ENCODE measurements around the gene AGAP2. TPM values are rescaled to one million over a fixed set of nuclear protein-coding genes. Genes with fewer than 3 reads are reported as not detected.
"Not testable (repeated sequence)": the region's sequence is repeated elsewhere in the genome, so short reads cannot be mapped to it uniquely, and the experiment has no call there.

The AGAP2 gene
- polyA plus RNA-seq, 1 experiment = 0.05 TPM

DNA sequence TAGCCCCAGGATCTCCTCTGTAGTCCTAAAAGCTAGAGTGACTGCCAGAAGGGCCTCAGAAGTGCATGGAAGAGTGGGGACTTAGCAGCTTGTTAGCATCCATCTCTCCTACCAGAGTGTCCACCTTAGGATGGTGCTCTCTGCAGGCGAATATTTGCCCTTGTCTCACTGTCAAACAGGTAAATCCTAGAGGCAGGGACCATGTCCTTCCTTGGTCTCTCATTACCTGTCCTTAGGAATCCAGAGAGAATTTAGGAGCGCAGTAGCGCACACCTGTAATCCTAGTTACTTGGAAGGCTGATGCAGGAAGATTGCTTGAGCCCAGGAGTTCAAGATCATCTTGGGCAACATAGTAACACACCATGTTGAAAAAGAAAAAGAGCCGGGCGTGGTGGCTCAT is 21.4 kb downstream of the AGAP2 start:
- TF ChIP-seq, protein P1, sequence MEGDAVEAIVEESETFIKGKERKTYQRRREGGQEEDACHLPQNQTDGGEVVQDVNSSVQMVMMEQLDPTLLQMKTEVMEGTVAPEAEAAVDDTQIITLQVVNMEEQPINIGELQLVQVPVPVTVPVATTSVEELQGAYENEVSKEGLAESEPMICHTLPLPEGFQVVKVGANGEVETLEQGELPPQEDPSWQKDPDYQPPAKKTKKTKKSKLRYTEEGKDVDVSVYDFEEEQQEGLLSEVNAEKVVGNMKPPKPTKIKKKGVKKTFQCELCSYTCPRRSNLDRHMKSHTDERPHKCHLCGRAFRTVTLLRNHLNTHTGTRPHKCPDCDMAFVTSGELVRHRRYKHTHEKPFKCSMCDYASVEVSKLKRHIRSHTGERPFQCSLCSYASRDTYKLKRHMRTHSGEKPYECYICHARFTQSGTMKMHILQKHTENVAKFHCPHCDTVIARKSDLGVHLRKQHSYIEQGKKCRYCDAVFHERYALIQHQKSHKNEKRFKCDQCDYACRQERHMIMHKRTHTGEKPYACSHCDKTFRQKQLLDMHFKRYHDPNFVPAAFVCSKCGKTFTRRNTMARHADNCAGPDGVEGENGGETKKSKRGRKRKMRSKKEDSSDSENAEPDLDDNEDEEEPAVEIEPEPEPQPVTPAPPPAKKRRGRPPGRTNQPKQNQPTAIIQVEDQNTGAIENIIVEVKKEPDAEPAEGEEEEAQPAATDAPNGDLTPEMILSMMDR (IDR thresholded peaks at IDR 0.05; ENCODE audit: insufficient read depth, low read depth, low read length) = no peak
- H3K36me3 ChIP-seq (ENCODE audit: control insufficient read depth, insufficient read depth, low read length) = peaks cover 32% of the 10 kb centered on the region
- DNase-seq (ENCODE audit: low read depth) = no peak
- POLR2A ChIA-PET = no interaction called here
- H3K27me3 ChIP-seq (ENCODE audit: control insufficient read depth, insufficient read depth, low read length) = no peaks in the 10 kb centered on the region
- no peak overlapping the region for H3K4me3 ChIP-seq (ENCODE audit: low read depth, low read length)
- CTCF ChIA-PET = interaction anchor here (0.6 to 3.2 kb wide), 2 partner anchors 9 to 13 kb away, joined by 3 to 17 read pairs; no protein-coding TSS in a partner anchor

DNA sequence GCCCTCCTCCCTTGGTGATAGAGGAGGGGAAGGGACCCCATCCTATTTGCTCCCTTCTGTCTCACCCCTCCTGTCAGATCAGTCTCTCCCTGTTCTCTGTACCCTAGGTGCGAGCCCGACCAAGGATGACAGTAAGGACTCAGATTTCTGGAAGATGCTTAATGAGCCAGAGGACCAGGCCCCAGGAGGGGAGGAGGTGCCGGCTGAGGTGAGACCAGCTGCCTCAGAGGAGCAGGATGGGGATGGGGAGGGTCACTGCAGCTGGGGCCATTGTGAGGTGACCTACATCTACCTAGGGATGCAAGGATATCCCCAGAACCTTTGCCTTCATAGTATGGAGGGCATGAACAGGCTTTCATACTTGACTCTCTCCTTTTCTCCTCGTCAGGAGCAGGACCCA is 22.2 kb downstream of the AGAP2 start:
- Histone ChIP-seq H3K4me3 (ENCODE audit: low read depth, low read length) (no peak overlapping the region), H3K27me3 (ENCODE audit: control insufficient read depth, insufficient read depth, low read length) (no peaks in the 10 kb centered on the region), H3K36me3 (ENCODE audit: control insufficient read depth, insufficient read depth, low read length) (peaks cover 32% of the 10 kb centered on the region)
- POLR2A ChIA-PET = no interaction called here
- DNase-seq (ENCODE audit: low read depth) = no peak
- TF ChIP-seq, protein P1 (IDR thresholded peaks at IDR 0.05; ENCODE audit: insufficient read depth, low read depth, low read length) = no peak
- CTCF ChIA-PET = interaction anchor here (0.8 to 3.2 kb wide), 2 partner anchors 10 to 15 kb away, joined by 3 to 17 read pairs; no protein-coding TSS in a partner anchor

DNA sequence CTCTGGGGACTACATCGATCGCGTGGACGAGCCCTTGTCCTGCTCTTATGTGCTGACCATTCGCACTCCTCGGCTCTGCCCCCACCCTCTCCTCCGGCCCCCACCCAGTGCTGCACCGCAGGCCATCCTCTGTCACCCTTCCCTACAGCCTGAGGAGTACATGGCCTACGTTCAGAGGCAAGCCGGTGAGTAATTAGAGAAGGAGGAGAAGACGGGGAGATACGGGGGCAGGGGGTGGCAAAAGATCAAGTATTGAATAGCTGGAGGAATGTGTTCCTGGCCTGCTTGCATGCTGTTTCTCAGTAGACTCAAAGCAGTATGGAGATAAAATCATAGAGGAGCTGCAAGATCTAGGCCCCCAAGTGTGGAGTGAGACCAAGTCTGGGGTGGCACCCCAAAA is 22.8 kb downstream of the AGAP2 start:
- ChIA-PET POLR2A (no interaction called here), CTCF (interaction anchor here (0.8 to 3.2 kb wide), 2 partner anchors 11 to 16 kb away, joined by 3 to 17 read pairs; no protein-coding TSS in a partner anchor)
- Histone ChIP-seq H3K27me3 (ENCODE audit: control insufficient read depth, insufficient read depth, low read length) (no peaks in the 10 kb centered on the region), H3K4me3 (ENCODE audit: low read depth, low read length) (no peak overlapping the region), H3K36me3 (ENCODE audit: control insufficient read depth, insufficient read depth, low read length) (peaks cover 30% of the 10 kb centered on the region)
- TF ChIP-seq, protein P1 (IDR thresholded peaks at IDR 0.05; ENCODE audit: insufficient read depth, low read depth, low read length) = no peak
- no peak for DNase-seq (ENCODE audit: low read depth)

DNA sequence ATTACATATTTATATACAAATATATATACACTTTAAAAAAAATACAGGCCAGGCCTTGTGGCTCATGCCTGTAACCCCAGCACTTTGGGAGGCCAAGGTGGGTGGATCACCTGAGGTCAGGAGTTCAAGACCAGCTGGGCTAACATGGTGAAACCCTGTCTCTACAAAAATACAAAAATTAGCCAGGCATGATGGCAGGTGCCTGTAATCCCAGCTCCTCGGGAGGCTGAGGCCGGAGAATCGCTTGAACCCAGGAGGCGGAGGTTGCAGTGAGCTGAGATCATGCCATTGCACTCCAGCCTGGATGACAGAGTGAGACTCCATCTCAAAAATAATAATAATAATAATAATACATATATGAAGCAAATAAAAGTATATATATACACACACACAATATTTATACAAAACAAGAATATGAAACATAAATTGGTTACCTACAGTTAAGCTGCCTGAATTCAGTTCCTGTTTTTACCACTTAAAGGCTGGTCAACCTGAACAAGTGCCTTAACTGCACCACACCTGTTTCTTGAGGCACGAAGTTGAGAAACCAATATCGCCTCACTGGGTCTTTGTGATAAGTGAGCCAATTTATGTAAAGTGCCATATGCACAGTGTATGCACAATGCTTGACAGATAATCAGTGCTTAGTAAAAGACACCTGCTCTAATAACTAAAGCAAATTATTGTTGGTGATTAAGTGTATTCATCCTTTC is 23.4 kb downstream of the AGAP2 start:
- CTCF ChIA-PET = interaction anchor here (3.2 kb wide), 1 partner anchor 11 kb away, joined by 17 read pairs; no protein-coding TSS in a partner anchor

DNA sequence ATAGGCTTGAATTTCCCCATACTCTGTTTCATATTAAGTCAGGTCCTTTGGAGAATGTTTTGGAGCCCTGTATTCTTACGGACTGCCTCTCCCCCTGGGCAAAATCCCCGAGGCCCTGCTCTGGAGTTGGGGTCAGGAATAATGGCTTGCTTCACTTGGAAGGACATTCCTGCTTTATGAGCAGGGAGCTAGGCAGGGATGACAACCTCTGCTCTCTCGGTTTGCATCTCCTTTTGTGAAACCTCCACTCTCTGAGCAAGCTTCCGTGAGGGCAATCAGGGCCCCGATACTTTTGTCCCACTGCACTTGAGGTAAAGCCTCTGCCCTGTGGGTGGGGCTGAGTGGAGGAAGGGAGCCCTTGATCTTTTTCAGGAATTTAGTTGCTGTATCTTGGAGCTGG is 25.3 kb downstream of the AGAP2 start:
- ChIA-PET POLR2A (no interaction called here), CTCF (interaction anchor here (1.1 to 1.2 kb wide), 2 partner anchors 11 to 13 kb away, joined by 3 to 8 read pairs; no protein-coding TSS in a partner anchor)
- TF ChIP-seq, protein P1 (IDR thresholded peaks at IDR 0.05; ENCODE audit: insufficient read depth, low read depth, low read length) = no peak
- no peaks in the 10 kb centered on the region for H3K27me3 ChIP-seq (ENCODE audit: control insufficient read depth, insufficient read depth, low read length)
- H3K36me3 ChIP-seq (ENCODE audit: control insufficient read depth, insufficient read depth, low read length) = peaks cover 14% of the 10 kb centered on the region
- no peak overlapping the region for H3K4me3 ChIP-seq (ENCODE audit: low read depth, low read length)
- no peak for DNase-seq (ENCODE audit: low read depth)

More for the DNA sequence above, 23.4 kb downstream of the AGAP2 start:
- H3K4me3 ChIP-seq (ENCODE audit: low read depth, low read length); H3K27me3 ChIP-seq (ENCODE audit: control insufficient read depth, insufficient read depth, low read length); POLR2A ChIA-PET; DNase-seq (ENCODE audit: low read depth): not testable (repeated sequence)
- H3K36me3 ChIP-seq (ENCODE audit: control insufficient read depth, insufficient read depth, low read length) = peaks cover 25% of the 10 kb centered on the region
